T-helper 2 cell treated with Interferon-gamma antibody and Interleukin-4, amounts not matched to agents 5 μg/mL and 100 μg/mL, for 36 hours (primary cell): ENCODE measurements around the gene IFI27L1.
A peak's percentile ranks its signal among the peaks of the same experiment; 100 is the strongest.

Experiments used
- DNase-seq: peaks from one replicate; pipeline ENCODE4 v3.0.0; 2021; ENCODE audit warnings: low spot score
- H3K27ac Mint-ChIP-seq: one replicate; pipeline ENCODE4 v1.8.0; 2021; ENCODE audit warnings: mild to moderate bottlenecking, mixed read lengths
- H3K27me3 Mint-ChIP-seq: one replicate; pipeline ENCODE4 v1.8.0; 2021; ENCODE audit warnings: low read depth, mixed read lengths
- H3K36me3 Mint-ChIP-seq: one replicate; pipeline ENCODE4 v1.8.0; 2021; ENCODE audit warnings: low read depth, mixed read lengths
- H3K4me1 Mint-ChIP-seq: one replicate; pipeline ENCODE4 v1.8.0; 2021; ENCODE audit warnings: low read depth, mixed read lengths
- H3K4me3 Mint-ChIP-seq: one replicate; pipeline ENCODE4 v1.8.0; 2022; ENCODE audit warnings: mild to moderate bottlenecking, moderate library complexity, mixed read lengths
- H3K9me3 Mint-ChIP-seq: one replicate; pipeline ENCODE4 v1.8.0; 2021; ENCODE audit warnings: mixed read lengths

Gene IFI27L1

GRCh38 chr14:94079891-94080620 is 1.1 kb upstream of the IFI27L1 start:
- peaks cover 52% of the 10 kb centered on the region for H3K36me3 Mint-ChIP-seq
- no peaks in the 10 kb centered on the region for H3K27me3 Mint-ChIP-seq
- peak overlapping the region; percentile 99 for H3K27ac Mint-ChIP-seq
- H3K9me3 Mint-ChIP-seq = peaks cover 7% of the 10 kb centered on the region
- no peak for DNase-seq
- H3K4me3 Mint-ChIP-seq = peak overlapping the region; percentile 97
- peaks cover 46% of the 10 kb centered on the region for H3K4me1 Mint-ChIP-seq

- Mint-ChIP-seq H3K9me3 (peaks cover 4% of the 10 kb centered on the region), H3K36me3 (peaks cover 43% of the 10 kb centered on the region), H3K27me3 (no peaks in the 10 kb centered on the region), H3K4me1 (peaks cover 42% of the 10 kb centered on the region), H3K27ac (peak overlapping the region; percentile 99), H3K4me3 (peak overlapping the region; percentile 97)
- no peak for DNase-seq
Measured at GRCh38 chr14:94081386-94081820, 293 bp downstream of the IFI27L1 start.

DNA sequence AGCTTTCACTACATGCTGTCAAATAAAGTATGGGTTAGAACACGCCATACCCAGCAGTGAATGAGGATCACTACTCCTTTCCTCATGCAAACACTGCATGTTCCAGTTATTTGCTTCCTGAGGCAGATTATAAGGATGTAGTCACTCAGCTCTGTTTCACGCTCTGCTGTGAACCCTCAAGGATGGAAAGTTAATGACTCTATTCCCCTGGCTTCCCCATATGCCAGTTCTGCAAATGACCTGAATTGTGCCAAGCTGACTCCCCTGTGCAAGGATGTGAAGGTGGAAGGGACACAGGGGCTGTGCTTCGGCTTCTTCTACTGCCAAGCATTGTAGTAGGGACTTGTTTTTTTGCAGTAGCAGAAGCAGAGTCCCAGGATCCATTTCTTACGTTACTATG is 6.8 kb downstream of the IFI27L1 start:
- no peaks in the 10 kb centered on the region for H3K27me3 Mint-ChIP-seq
- H3K27ac Mint-ChIP-seq = no peak overlapping the region
- DNase-seq = no peak
- peaks cover 4% of the 10 kb centered on the region for H3K9me3 Mint-ChIP-seq
- H3K4me1 Mint-ChIP-seq = peaks cover 3% of the 10 kb centered on the region
- peaks cover 9% of the 10 kb centered on the region for H3K36me3 Mint-ChIP-seq
- H3K4me3 Mint-ChIP-seq = no peak overlapping the region

GRCh38 chr14:94088516-94088915 is 7.4 kb downstream of the IFI27L1 start:
- Mint-ChIP-seq H3K4me1 (no peaks in the 10 kb centered on the region), H3K27ac (no peak overlapping the region), H3K36me3 (peaks cover 8% of the 10 kb centered on the region), H3K27me3 (no peaks in the 10 kb centered on the region), H3K9me3 (peaks cover 4% of the 10 kb centered on the region), H3K4me3 (no peak overlapping the region)
- no peak for DNase-seq

DNA sequence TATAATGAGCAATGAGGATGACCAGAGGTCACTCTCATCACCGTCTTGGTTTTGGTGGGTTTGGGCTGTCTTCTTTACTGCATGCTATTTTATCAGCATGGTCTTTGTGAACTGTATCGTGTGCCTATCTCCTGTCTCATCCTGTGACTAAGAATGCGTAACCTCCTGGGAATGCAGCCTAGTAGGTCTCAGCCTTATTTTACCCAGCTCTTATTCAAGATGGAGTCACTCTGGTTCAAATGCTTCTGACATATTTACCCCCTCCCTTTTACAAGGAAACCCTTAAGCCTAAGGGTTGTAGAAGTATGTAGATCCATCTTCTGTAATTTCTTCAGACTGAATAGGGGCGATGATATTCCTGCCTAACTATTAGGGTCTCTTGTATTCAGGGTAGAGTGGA is 8.4 kb downstream of the IFI27L1 start:
- Mint-ChIP-seq H3K27ac (no peak overlapping the region), H3K4me3 (no peak overlapping the region), H3K36me3 (peaks cover 5% of the 10 kb centered on the region), H3K27me3 (no peaks in the 10 kb centered on the region), H3K4me1 (no peaks in the 10 kb centered on the region), H3K9me3 (peaks cover 4% of the 10 kb centered on the region)
- no peak for DNase-seq

- Mint-ChIP-seq H3K9me3 (no peaks in the 10 kb centered on the region), H3K4me3 (no peak overlapping the region), H3K36me3 (no peaks in the 10 kb centered on the region), H3K27me3 (no peaks in the 10 kb centered on the region), H3K4me1 (no peaks in the 10 kb centered on the region), H3K27ac (no peak overlapping the region)
- no peak for DNase-seq
Measured at GRCh38 chr14:94093418-94093817, 12.3 kb downstream of the IFI27L1 start.

- Mint-ChIP-seq H3K27ac (no peak overlapping the region), H3K4me1 (no peaks in the 10 kb centered on the region), H3K4me3 (no peak overlapping the region), H3K36me3 (no peaks in the 10 kb centered on the region), H3K27me3 (no peaks in the 10 kb centered on the region), H3K9me3 (no peaks in the 10 kb centered on the region)
- DNase-seq = no peak
Measured at GRCh38 chr14:94097091-94097490, 16.0 kb downstream of the IFI27L1 start.

DNA sequence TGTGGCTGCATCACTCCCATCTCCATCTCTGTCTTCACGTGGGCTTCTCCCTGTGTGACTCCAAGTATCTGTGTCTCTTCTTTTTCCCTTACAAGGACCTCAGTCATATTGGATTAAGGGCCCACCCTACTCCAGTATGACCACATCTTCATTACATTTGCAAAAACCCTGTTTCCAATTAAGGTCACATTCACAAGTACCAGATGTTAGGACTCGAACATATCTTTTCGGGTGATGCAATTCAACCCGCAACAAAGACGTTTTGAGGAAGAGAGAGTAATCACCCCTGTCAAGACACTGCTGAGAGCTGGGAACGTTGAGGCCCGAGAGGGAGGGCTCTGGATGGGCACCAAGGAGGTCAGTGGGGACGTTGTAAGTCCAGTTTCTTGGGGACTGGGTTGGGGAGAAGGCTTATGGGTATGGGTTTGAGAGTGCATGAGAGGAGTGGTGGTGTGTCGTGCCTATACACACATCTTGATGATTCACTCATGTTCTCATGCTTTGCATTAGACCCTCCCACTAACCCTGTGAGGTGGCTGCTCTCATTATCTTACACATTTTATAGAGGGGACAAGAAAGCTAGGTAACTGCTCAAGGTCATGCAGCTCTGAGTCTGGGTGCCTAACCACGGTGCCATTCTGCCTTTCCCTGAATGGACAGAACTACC is 17.3 kb downstream of the IFI27L1 start:
- Mint-ChIP-seq H3K4me3 (no peak overlapping the region), H3K27me3 (no peaks in the 10 kb centered on the region), H3K9me3 (no peaks in the 10 kb centered on the region), H3K36me3 (no peaks in the 10 kb centered on the region), H3K27ac (no peak overlapping the region), H3K4me1 (no peaks in the 10 kb centered on the region)
- no peak for DNase-seq

GRCh38 chr14:94099006-94099405 is 17.9 kb downstream of the IFI27L1 start:
- Mint-ChIP-seq H3K9me3 (no peaks in the 10 kb centered on the region), H3K4me1 (no peaks in the 10 kb centered on the region), H3K36me3 (no peaks in the 10 kb centered on the region), H3K27ac (no peak overlapping the region), H3K4me3 (no peak overlapping the region), H3K27me3 (no peaks in the 10 kb centered on the region)
- no peak for DNase-seq

DNA sequence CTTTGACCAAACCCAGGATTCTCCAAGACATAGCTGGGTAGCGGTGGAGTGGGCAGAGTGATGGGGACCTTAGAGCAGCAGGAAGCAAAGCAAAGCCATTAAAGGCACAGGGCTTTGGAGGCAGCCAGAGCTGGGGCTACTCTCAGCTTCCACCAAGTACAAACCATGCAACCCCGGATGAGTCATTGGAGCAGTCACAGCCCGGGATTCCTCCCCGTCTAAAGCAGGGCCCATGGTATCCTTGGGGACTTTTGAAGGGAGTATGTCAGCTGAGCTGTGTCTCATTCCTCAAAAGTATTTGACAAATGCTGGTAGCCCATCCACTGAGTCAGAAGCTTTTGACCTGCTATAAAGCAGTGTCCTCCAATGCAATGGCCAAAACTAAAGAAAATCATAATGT is 19.7 kb downstream of the IFI27L1 start:
- no peak for DNase-seq
- no peaks in the 10 kb centered on the region for H3K9me3 Mint-ChIP-seq
- H3K4me1 Mint-ChIP-seq = no peaks in the 10 kb centered on the region
- H3K4me3 Mint-ChIP-seq = no peak overlapping the region
- no peaks in the 10 kb centered on the region for H3K27me3 Mint-ChIP-seq
- H3K27ac Mint-ChIP-seq = no peak overlapping the region
- H3K36me3 Mint-ChIP-seq = no peaks in the 10 kb centered on the region

DNA sequence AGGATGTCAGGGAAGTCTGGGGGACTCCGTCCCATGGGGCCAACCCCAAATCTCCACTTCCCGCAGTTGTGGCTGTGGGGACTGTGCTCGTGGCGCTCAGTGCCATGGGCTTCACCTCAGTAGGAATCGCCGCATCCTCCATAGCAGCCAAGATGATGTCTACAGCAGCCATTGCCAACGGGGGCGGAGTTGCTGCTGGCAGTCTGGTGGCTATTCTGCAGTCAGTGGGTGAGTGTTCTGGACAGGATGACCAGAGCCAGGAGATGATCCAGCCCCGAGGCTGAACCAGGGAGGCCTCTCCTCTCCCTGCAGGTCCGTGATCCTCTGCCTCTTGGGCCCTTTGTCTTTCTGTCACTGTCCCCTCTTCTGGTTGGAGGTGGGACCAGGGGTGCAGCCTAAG is 20.6 kb downstream of the IFI27L1 start:
- Mint-ChIP-seq H3K36me3 (no peaks in the 10 kb centered on the region), H3K27ac (no peak overlapping the region)

DNA sequence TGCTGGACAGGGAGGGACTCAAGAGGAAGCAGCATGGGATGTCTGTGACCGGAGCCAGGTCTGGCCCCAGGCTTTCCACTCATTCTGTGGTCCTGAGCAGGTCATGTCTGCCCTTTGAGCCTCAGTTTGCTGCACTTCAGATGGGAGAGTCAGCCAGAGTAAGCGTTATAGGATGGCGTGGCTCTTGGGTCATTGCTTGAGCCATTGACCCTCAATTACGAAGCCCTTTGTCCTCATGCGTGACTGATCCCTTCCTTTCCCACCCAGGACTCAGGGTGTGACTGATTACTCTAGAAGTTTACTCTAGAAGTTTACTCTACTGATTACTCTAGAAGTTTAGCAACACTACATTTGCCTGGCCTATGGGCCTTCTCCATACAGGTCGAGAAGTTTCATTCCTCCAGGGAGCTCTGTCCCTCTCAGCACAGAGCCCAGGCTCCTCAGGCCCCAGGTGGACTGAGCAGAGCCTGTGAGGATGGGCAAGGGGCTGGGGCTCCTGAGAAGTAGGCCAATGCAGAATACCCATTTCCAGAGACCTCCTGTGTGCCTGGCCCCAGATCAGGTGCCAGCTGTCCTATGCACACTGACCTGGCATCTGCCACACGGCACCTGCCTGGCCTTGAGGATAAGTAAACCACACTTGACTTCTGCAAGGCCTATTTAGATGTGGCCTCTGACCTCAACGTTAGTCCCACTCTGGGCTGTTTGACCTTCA is 21.8 kb downstream of the IFI27L1 start:
- H3K4me3 Mint-ChIP-seq = no peak overlapping the region
- no peaks in the 10 kb centered on the region for H3K9me3 Mint-ChIP-seq
- no peaks in the 10 kb centered on the region for H3K27me3 Mint-ChIP-seq
- no peak overlapping the region for H3K27ac Mint-ChIP-seq
- no peaks in the 10 kb centered on the region for H3K4me1 Mint-ChIP-seq
- no peak for DNase-seq
- no peaks in the 10 kb centered on the region for H3K36me3 Mint-ChIP-seq

More for the DNA sequence above, 20.6 kb downstream of the IFI27L1 start:
- no peaks in the 10 kb centered on the region for H3K9me3 Mint-ChIP-seq
- DNase-seq = no peak
- no peak overlapping the region for H3K4me3 Mint-ChIP-seq
- no peaks in the 10 kb centered on the region for H3K27me3 Mint-ChIP-seq
- no peaks in the 10 kb centered on the region for H3K4me1 Mint-ChIP-seq

- no peak overlapping the region for H3K27ac Mint-ChIP-seq
- H3K4me1 Mint-ChIP-seq = no peaks in the 10 kb centered on the region
- H3K27me3 Mint-ChIP-seq = no peaks in the 10 kb centered on the region
- H3K4me3 Mint-ChIP-seq = no peak overlapping the region
- no peak for DNase-seq
- no peaks in the 10 kb centered on the region for H3K36me3 Mint-ChIP-seq
- H3K9me3 Mint-ChIP-seq = no peaks in the 10 kb centered on the region
Measured at GRCh38 chr14:94103554-94104150, 22.5 kb downstream of the IFI27L1 start.

GRCh38 chr14:94104731-94105130 is 23.6 kb downstream of the IFI27L1 start:
- H3K27ac Mint-ChIP-seq = no peak overlapping the region
- H3K9me3 Mint-ChIP-seq = no peaks in the 10 kb centered on the region
- no peaks in the 10 kb centered on the region for H3K27me3 Mint-ChIP-seq
- H3K4me1 Mint-ChIP-seq = no peaks in the 10 kb centered on the region
- DNase-seq = no peak
- H3K36me3 Mint-ChIP-seq = no peaks in the 10 kb centered on the region
- H3K4me3 Mint-ChIP-seq = no peak overlapping the region
